H9 (cell line): ENCODE measurements around the gene HSPG2. TPM values are rescaled to one million over a fixed set of nuclear protein-coding genes. Genes with fewer than 3 reads are reported as not detected.

Source experiments
- DNase-seq: peaks from one replicate; pipeline ENCODE4 v3.0.0-alpha.2; 2017
- H2AFZ ChIP-seq: one replicate; pipeline ENCODE4 v1.6.1; 2013; ENCODE audit warnings: mild to moderate bottlenecking, low read length, control low read depth, moderate library complexity
- H2AK5ac ChIP-seq: 2 replicates; pipeline ENCODE4 v1.6.1; 2013; ENCODE audit warnings: low read length, control low read depth, mixed read lengths; ENCODE audit not compliant: insufficient read length
- H2BK120ac ChIP-seq: one replicate; pipeline ENCODE4 v1.6.1; 2013; ENCODE audit warnings: low read depth, mild to moderate bottlenecking, low read length, control low read depth, inconsistent platforms; ENCODE audit not compliant: poor library complexity, severe bottlenecking
- H2BK12ac ChIP-seq: 2 replicates; pipeline ENCODE4 v1.6.1; 2013; ENCODE audit warnings: low read length, control low read depth, mixed read lengths, low read depth; ENCODE audit not compliant: insufficient read length
- H2BK15ac ChIP-seq: 2 replicates; pipeline ENCODE4 v1.6.1; 2013; ENCODE audit warnings: low read depth, low read length, control low read depth
- H2BK20ac ChIP-seq: one replicate; pipeline ENCODE4 v1.6.1; 2013; ENCODE audit warnings: low read depth, mild to moderate bottlenecking, low read length, control low read depth, inconsistent platforms; ENCODE audit not compliant: poor library complexity, severe bottlenecking
- H2BK5ac ChIP-seq: 2 replicates; pipeline ENCODE4 v1.6.1; 2013; ENCODE audit warnings: low read length, control low read depth, mixed read lengths; ENCODE audit not compliant: insufficient read length
- H3K14ac ChIP-seq: 2 replicates; pipeline ENCODE4 v1.6.1; 2013; ENCODE audit warnings: low read length, control low read depth; ENCODE audit not compliant: insufficient read depth
- H3K18ac ChIP-seq: 2 replicates; pipeline ENCODE4 v1.6.1; 2013; ENCODE audit warnings: low read depth, mild to moderate bottlenecking, mixed read lengths, low read length, control low read depth; ENCODE audit not compliant: insufficient read length
- H3K23ac ChIP-seq: 2 replicates; pipeline ENCODE4 v1.6.1; 2013; ENCODE audit warnings: low read length, control low read depth, mixed read lengths, low read depth; ENCODE audit not compliant: insufficient read length
- H3K23me2 ChIP-seq: 2 replicates; pipeline ENCODE4 v1.6.1; 2013; ENCODE audit warnings: low read depth, mild to moderate bottlenecking, mixed read lengths, low read length, control low read depth; ENCODE audit not compliant: insufficient read length, poor library complexity, severe bottlenecking
- H3K27ac ChIP-seq: 2 replicates; pipeline ENCODE4 v1.5.1; 2013; ENCODE audit warnings: low read length, control low read depth, mixed read lengths, low read depth; ENCODE audit not compliant: insufficient read length
- H3K27me3 ChIP-seq: 2 replicates; pipeline ENCODE4 v1.6.1; 2013; ENCODE audit warnings: low read length, control low read depth, inconsistent platforms; ENCODE audit not compliant: insufficient read depth
- H3K4ac ChIP-seq: 2 replicates; pipeline ENCODE4 v1.6.1; 2013; ENCODE audit warnings: low read depth, mild to moderate bottlenecking, control low read depth, inconsistent platforms, low read length, moderate library complexity
- H3K4me1 ChIP-seq: 2 replicates; pipeline ENCODE4 v1.6.1; 2013; ENCODE audit warnings: low read length, control low read depth, inconsistent platforms; ENCODE audit not compliant: insufficient read depth
- H3K4me2 ChIP-seq: 2 replicates; pipeline ENCODE4 v1.6.1; 2013; ENCODE audit warnings: low read length, control low read depth, mixed read lengths; ENCODE audit not compliant: insufficient read length, insufficient read depth
- H3K56ac ChIP-seq: 2 replicates; pipeline ENCODE4 v1.6.1; 2013; ENCODE audit warnings: low read depth, mild to moderate bottlenecking, mixed read lengths, low read length, control low read depth; ENCODE audit not compliant: insufficient read length
- H3K79me1 ChIP-seq: 2 replicates; pipeline ENCODE4 v1.6.1; 2013; ENCODE audit warnings: low read depth, mild to moderate bottlenecking, moderate library complexity, low read length, control low read depth, inconsistent platforms; ENCODE audit not compliant: insufficient read depth, poor library complexity, severe bottlenecking
- H3K79me2 ChIP-seq: 2 replicates; pipeline ENCODE4 v1.6.1; 2013; ENCODE audit warnings: low read length, control low read depth, inconsistent platforms; ENCODE audit not compliant: insufficient read depth
- H3K9ac ChIP-seq: 2 replicates; pipeline ENCODE4 v1.6.1; 2013; ENCODE audit warnings: low read length, control low read depth, mixed read lengths; ENCODE audit not compliant: insufficient read length; ENCODE audit errors: extremely low read depth
- H3K9me3 ChIP-seq: one replicate; pipeline ENCODE4 v1.6.1; 2013; ENCODE audit warnings: low read depth, low read length, inconsistent platforms; ENCODE audit not compliant: control insufficient read depth
- H3T11ph ChIP-seq: one replicate; pipeline ENCODE4 v1.6.1; 2013; ENCODE audit warnings: mild to moderate bottlenecking, low read length, control low read depth, inconsistent platforms
- H4K20me1 ChIP-seq: one replicate; pipeline ENCODE4 v1.6.1; 2013; ENCODE audit not compliant: control insufficient read depth, insufficient read length, insufficient read depth
- H4K5ac ChIP-seq: 2 replicates; pipeline ENCODE4 v1.6.1; 2013; ENCODE audit warnings: low read depth, mild to moderate bottlenecking, mixed read lengths, low read length, control low read depth; ENCODE audit not compliant: insufficient read length
- H4K8ac ChIP-seq: replicated peaks from 2 replicates; pipeline ENCODE4 v1.6.1; 2013; ENCODE audit warnings: low read length, control low read depth, mixed read lengths, low read depth; ENCODE audit not compliant: insufficient read length
- H4K91ac ChIP-seq: 2 replicates; pipeline ENCODE4 v1.6.1; 2013; ENCODE audit warnings: low read depth, mild to moderate bottlenecking, moderate library complexity, mixed read lengths, low read length, control low read depth; ENCODE audit not compliant: insufficient read length
- H3K27ac Mint-ChIP-seq, 3 experiments: 2 replicates in 2 of 3; 3 replicates in 1 of 3; pipeline ENCODE4 v1.8.0; 2020 to 2021; ENCODE audit warnings: mixed read lengths in 3 of 3, mild to moderate bottlenecking in 1 of 3, moderate library complexity in 1 of 3
- H3K27me3 Mint-ChIP-seq: 2 replicates; pipeline ENCODE4 v1.8.0; 2021; ENCODE audit warnings: low read depth, mild to moderate bottlenecking, moderate library complexity, mixed read lengths
- H3K36me3 Mint-ChIP-seq, 3 experiments: 2 replicates in 2 of 3; 3 replicates in 1 of 3; pipeline ENCODE4 v1.8.0; 2020 to 2021; ENCODE audit warnings: low read depth in 3 of 3, mixed read lengths in 3 of 3; ENCODE audit not compliant: insufficient read depth in 1 of 3
- H3K4me1 Mint-ChIP-seq, 2 experiments: 2 replicates each; pipeline ENCODE4 v1.8.0; 2020; ENCODE audit warnings: mixed read lengths in 2 of 2
- H3K4me3 Mint-ChIP-seq, 2 experiments: 2 replicates in 1 of 2; 3 replicates in 1 of 2; pipeline ENCODE4 v1.8.0; 2020 to 2021; ENCODE audit warnings: mild to moderate bottlenecking in 2 of 2, mixed read lengths in 2 of 2, moderate library complexity in 1 of 2
- H3K9me3 Mint-ChIP-seq, 2 experiments: 2 replicates in 1 of 2; 3 replicates in 1 of 2; pipeline ENCODE4 v1.8.0; 2020; ENCODE audit warnings: mild to moderate bottlenecking in 2 of 2, mixed read lengths in 2 of 2, moderate library complexity in 1 of 2
- CTCF ChIP-seq: fragments of 200-600 bp; sonication (generic); conservative IDR thresholded peaks from 3 replicates; pipeline ENCODE4 v1.8.0; 2021; ENCODE audit warnings: antibody characterized with exemption, mild to moderate bottlenecking
- WGBS: extraction: QIAGEN DNeasy Blood & Tissue Kit; methylation state at CpG from one replicate; pipeline ENCODE4 v1.1.7; 2013; ENCODE audit warnings: missing lambda C conversion rate, low lambda C conversion rate, mixed read lengths; ENCODE audit not compliant: insufficient read length; ENCODE audit errors: extremely low coverage; 5-methylcytosine and 5-hydroxymethylcytosine counted together
- total RNA-seq: library from RNA; stranded (reverse); gene quantifications from 2 replicates; pipeline ENCODE4 v1.2.1, GENCODE V29; 2021

Gene HSPG2
- total RNA-seq, 1 experiment from 2014 or later = 90.0 TPM

GRCh38 chr1:21799730-21800129 is 137.4 kb downstream of the HSPG2 start:
- H2AFZ ChIP-seq = no peak overlapping the region
- no peak overlapping the region for H2BK15ac ChIP-seq
- no peak overlapping the region for H3K14ac ChIP-seq
- Mint-ChIP-seq H3K9me3 (peaks cover 4 to 12% of the 10 kb centered on the region in 2 experiments), H3K4me3 (no peak overlapping the region), H3K36me3 (peaks cover 0 to 6% (median 5%) of the 10 kb centered on the region in 3 experiments; a peak in 4 of 7 replicates), H3K4me1 (0 out of 4 replicates have a peak, but pooled peaks cover 0 to 3% of the 10 kb centered on the region in 2 experiments), H3K27me3 (peaks cover 2% of the 10 kb centered on the region), H3K27ac (no peak overlapping the region)
- H2BK5ac ChIP-seq = no peak overlapping the region
- no peaks in the 10 kb centered on the region for H3K23me2 ChIP-seq
- no peak overlapping the region for H2AK5ac ChIP-seq
- H3T11ph ChIP-seq = no peak overlapping the region
- no peak overlapping the region for H3K27ac ChIP-seq
- no peaks in the 10 kb centered on the region for H3K27me3 ChIP-seq
- H3K23ac ChIP-seq = no peak overlapping the region
- H3K4me2 ChIP-seq = no peak overlapping the region
- no peaks in the 10 kb centered on the region for H3K79me1 ChIP-seq
- no peak overlapping the region for H3K9ac ChIP-seq
- H4K8ac ChIP-seq = no peak overlapping the region
- H2BK120ac ChIP-seq = no peak overlapping the region
- H4K91ac ChIP-seq = no peak overlapping the region
- no peaks in the 10 kb centered on the region for H4K20me1 ChIP-seq
- H3K18ac ChIP-seq = no peak overlapping the region
- H4K5ac ChIP-seq = no peak overlapping the region
- no peak overlapping the region for H2BK20ac ChIP-seq
- DNase-seq = no peak
- H3K4me1 ChIP-seq = no peaks in the 10 kb centered on the region
- no peak overlapping the region for H3K4ac ChIP-seq
- H3K56ac ChIP-seq = no peak overlapping the region
- no peak overlapping the region for H2BK12ac ChIP-seq
- no CpG with 5 or more reads among the region's 5 CpGs for WGBS
- TF ChIP-seq CTCF = no peak
- no peaks in the 10 kb centered on the region for H3K79me2 ChIP-seq
- H3K9me3 ChIP-seq = peaks cover 5% of the 10 kb centered on the region
